ENCODE data around the gene DNAJA4. TPM values are rescaled to one million over a fixed set of nuclear protein-coding genes. Genes with fewer than 3 reads are reported as not detected.
"Not testable (repeated sequence)": the region's sequence is repeated elsewhere in the genome, so short reads cannot be mapped to it uniquely, and the experiment has no call there.

Gene DNAJA4
- total RNA-seq, 3 donors from 2014 or later (not counting 1 experiment from before 2014, with no cell fraction given) = 23.2 to 28.8 (median 26.3) TPM

- TF ChIP-seq, protein P1, sequence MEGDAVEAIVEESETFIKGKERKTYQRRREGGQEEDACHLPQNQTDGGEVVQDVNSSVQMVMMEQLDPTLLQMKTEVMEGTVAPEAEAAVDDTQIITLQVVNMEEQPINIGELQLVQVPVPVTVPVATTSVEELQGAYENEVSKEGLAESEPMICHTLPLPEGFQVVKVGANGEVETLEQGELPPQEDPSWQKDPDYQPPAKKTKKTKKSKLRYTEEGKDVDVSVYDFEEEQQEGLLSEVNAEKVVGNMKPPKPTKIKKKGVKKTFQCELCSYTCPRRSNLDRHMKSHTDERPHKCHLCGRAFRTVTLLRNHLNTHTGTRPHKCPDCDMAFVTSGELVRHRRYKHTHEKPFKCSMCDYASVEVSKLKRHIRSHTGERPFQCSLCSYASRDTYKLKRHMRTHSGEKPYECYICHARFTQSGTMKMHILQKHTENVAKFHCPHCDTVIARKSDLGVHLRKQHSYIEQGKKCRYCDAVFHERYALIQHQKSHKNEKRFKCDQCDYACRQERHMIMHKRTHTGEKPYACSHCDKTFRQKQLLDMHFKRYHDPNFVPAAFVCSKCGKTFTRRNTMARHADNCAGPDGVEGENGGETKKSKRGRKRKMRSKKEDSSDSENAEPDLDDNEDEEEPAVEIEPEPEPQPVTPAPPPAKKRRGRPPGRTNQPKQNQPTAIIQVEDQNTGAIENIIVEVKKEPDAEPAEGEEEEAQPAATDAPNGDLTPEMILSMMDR (IDR thresholded peaks at IDR 0.05) = no peak
- no peaks in the 10 kb centered on the region for H3K9me3 ChIP-seq (ENCODE audit: control insufficient read depth, insufficient read depth, low read length)
- no peak for DNase-seq
- intact Hi-C loops (cut with micrococcal nuclease) = loop anchor here (5.0 kb wide), 1 partner anchor 117 kb away; no protein-coding TSS in a partner anchor
- H3K36me3 ChIP-seq (ENCODE audit: control insufficient read depth, insufficient read depth, low read length) = no peaks in the 10 kb centered on the region
- no peaks in the 10 kb centered on the region for H3K4me1 ChIP-seq (ENCODE audit: control insufficient read depth, insufficient read depth, low read length)
- H3K4me3 Mint-ChIP-seq = no peak overlapping the region
- no peak overlapping the region for H3K4me3 ChIP-seq (ENCODE audit: low read length)
- no peaks in the 10 kb centered on the region for H3K36me3 Mint-ChIP-seq
- H3K27me3 Mint-ChIP-seq (ENCODE audit: low read depth in 2 of 2) = peaks cover 0 to 2% of the 10 kb centered on the region in 2 donors
- H3K27me3 ChIP-seq (ENCODE audit: control insufficient read depth, insufficient read depth, low read length) = no peaks in the 10 kb centered on the region
- ATAC-seq = no peak
- no peak overlapping the region for H3K27ac ChIP-seq (ENCODE audit: low read length)
- no peaks in the 10 kb centered on the region for H3K4me1 Mint-ChIP-seq
- 94% methylated on average over 6 of the region's 6 CpGs for WGBS (ENCODE audit: insufficient coverage)
- H3K9me3 Mint-ChIP-seq = no peaks in the 10 kb centered on the region
- H3K27ac Mint-ChIP-seq = no peak overlapping the region
These were observed 20.3 kb upstream of the DNAJA4 start for GRCh38 chr15:78244101-78244500.

DNA sequence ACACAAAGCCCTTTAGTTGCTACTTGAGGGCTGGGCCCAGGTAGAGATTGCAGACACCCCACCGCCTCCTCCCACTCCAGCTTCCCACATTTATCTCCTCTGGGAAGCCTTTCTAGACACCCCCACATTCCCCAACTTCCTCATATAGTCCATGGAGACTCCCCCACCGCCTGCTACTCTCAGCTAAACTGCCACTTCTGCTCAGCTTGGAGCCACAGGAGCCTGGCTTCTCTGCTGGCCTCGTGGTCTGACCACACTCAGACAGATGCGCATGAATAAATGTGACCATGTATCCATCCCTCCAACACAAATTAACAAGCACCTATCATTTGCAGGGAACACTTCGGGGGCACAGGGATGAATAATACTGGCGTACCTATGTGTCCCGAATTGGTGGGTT lies 19.5 kb upstream of the DNAJA4 start:
- Mint-ChIP-seq H3K27me3 (ENCODE audit: low read depth in 2 of 2) (peaks cover 0 to 2% of the 10 kb centered on the region in 2 donors), H3K4me3 (no peak overlapping the region), H3K36me3 (no peaks in the 10 kb centered on the region), H3K9me3 (no peaks in the 10 kb centered on the region), H3K27ac (no peak overlapping the region), H3K4me1 (no peaks in the 10 kb centered on the region)
- no peaks in the 10 kb centered on the region for H3K4me1 ChIP-seq (ENCODE audit: control insufficient read depth, insufficient read depth, low read length)
- ATAC-seq = no peak
- DNase-seq = no peak
- no peak overlapping the region for H3K4me3 ChIP-seq (ENCODE audit: low read length)
- H3K9me3 ChIP-seq (ENCODE audit: control insufficient read depth, insufficient read depth, low read length) = no peaks in the 10 kb centered on the region
- H3K27me3 ChIP-seq (ENCODE audit: control insufficient read depth, insufficient read depth, low read length) = no peaks in the 10 kb centered on the region
- WGBS (ENCODE audit: insufficient coverage) = 52% methylated on average over 7 of the region's 7 CpGs
- intact Hi-C loops (cut with micrococcal nuclease) = loop anchor here (5.0 kb wide), 1 partner anchor 118 kb away; no protein-coding TSS in a partner anchor
- TF ChIP-seq, protein P1 (IDR thresholded peaks at IDR 0.05) = no peak
- no peak overlapping the region for H3K27ac ChIP-seq (ENCODE audit: low read length)
- no peaks in the 10 kb centered on the region for H3K36me3 ChIP-seq (ENCODE audit: control insufficient read depth, insufficient read depth, low read length)

DNA sequence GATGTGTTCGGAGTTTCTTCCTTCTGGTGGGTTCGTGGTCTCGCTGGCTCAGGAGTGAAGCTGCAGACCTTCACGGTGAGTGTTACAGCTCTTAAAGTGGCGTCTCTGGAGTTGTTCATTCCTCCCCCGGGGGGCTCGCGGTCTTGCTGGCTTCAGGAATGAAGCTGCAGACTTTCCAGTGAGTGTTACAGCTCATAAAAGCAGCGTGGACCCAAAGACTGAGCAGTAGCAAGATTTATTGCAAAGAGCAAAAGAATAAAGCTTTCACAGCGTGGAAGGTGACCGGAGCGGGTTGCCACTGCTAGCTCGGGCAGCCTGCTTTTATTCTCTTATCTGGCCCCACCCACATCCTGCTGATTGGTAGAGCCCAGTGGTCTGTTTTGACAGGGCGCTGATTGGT lies 19.0 kb upstream of the DNAJA4 start:
- WGBS (ENCODE audit: insufficient coverage) = 79% methylated on average over 12 of the region's 14 CpGs
- H3K27me3 ChIP-seq (ENCODE audit: control insufficient read depth, insufficient read depth, low read length); H3K36me3 Mint-ChIP-seq; intact Hi-C loops (cut with micrococcal nuclease); H3K4me1 Mint-ChIP-seq; H3K27ac Mint-ChIP-seq; H3K27ac ChIP-seq (ENCODE audit: low read length); H3K27me3 Mint-ChIP-seq (ENCODE audit: low read depth in 2 of 2); H3K4me3 Mint-ChIP-seq; H3K9me3 ChIP-seq (ENCODE audit: control insufficient read depth, insufficient read depth, low read length); H3K36me3 ChIP-seq (ENCODE audit: control insufficient read depth, insufficient read depth, low read length); H3K4me1 ChIP-seq (ENCODE audit: control insufficient read depth, insufficient read depth, low read length); DNase-seq; H3K4me3 ChIP-seq (ENCODE audit: low read length); ATAC-seq; H3K9me3 Mint-ChIP-seq: not testable (repeated sequence)

- intact Hi-C loops (cut with micrococcal nuclease); DNase-seq; H3K4me1 ChIP-seq (ENCODE audit: control insufficient read depth, insufficient read depth, low read length); H3K4me3 Mint-ChIP-seq; H3K27me3 Mint-ChIP-seq (ENCODE audit: low read depth in 2 of 2); H3K27ac Mint-ChIP-seq; H3K27ac ChIP-seq (ENCODE audit: low read length); H3K9me3 Mint-ChIP-seq; H3K36me3 ChIP-seq (ENCODE audit: control insufficient read depth, insufficient read depth, low read length); ATAC-seq; H3K27me3 ChIP-seq (ENCODE audit: control insufficient read depth, insufficient read depth, low read length); H3K4me3 ChIP-seq (ENCODE audit: low read length); H3K36me3 Mint-ChIP-seq; H3K9me3 ChIP-seq (ENCODE audit: control insufficient read depth, insufficient read depth, low read length); H3K4me1 Mint-ChIP-seq: not testable (repeated sequence)
- WGBS (ENCODE audit: insufficient coverage) = 94% methylated on average over 39 of the region's 39 CpGs
These were observed 18.3 kb upstream of the DNAJA4 start for GRCh38 chr15:78245976-78246620.
